K562 (cell line): Measurements from ENCODE around the gene PTPRM.

Experiments used
- CTCF ChIP-seq, 3 experiments: IDR thresholded peaks in 2 of 3; conservative IDR thresholded peaks in 1 of 3; 2 replicates each; pipeline ENCODE4 v1.5.1; 2011 to 2012; ENCODE audit warnings: low read length in 3 of 3, mild to moderate bottlenecking in 3 of 3, control low read depth in 2 of 3, improper control_type of control experiment in 1 of 3, inconsistent platforms in 1 of 3, low read depth in 1 of 3, mixed read lengths in 1 of 3, moderate library complexity in 1 of 3; ENCODE audit not compliant: insufficient read depth in 2 of 3
- E2F4 ChIP-seq: sonication (generic); formaldehyde crosslinking; IDR thresholded peaks from 2 replicates; pipeline ENCODE4 v1.8.0; 2022; ENCODE audit warnings: mild to moderate bottlenecking, low read depth, missing genetic modification reagents
- EP300 ChIP-seq: IDR thresholded peaks from 2 replicates; pipeline ENCODE4 v1.6.1; 2012; ENCODE audit warnings: low read length, improper control_type of control experiment
- ERF ChIP-seq: fragments of 450-650 bp; formaldehyde crosslinking; IDR thresholded peaks from 2 replicates; pipeline ENCODE4 v1.4.0; 2020; ENCODE audit warnings: mild to moderate bottlenecking, mixed read lengths
- EZH2 ChIP-seq: IDR thresholded peaks from 2 replicates; pipeline ENCODE4 v1.6.1; 2012; ENCODE audit warnings: low read depth, mild to moderate bottlenecking, inconsistent platforms, low read length, borderline replicate concordance
- FOSL1 ChIP-seq: fragments of 200-800 bp; sonication (Bioruptor generic); conservative IDR thresholded peaks from 2 replicates; pipeline ENCODE4 v1.6.1; 2016; ENCODE audit warnings: missing genetic modification characterization, missing compliant biosample characterization
- HLTF ChIP-seq: fragments of 450-650 bp; IDR thresholded peaks from 2 replicates; pipeline ENCODE4 v1.6.1; 2016
- PATZ1 ChIP-seq: fragments of 250-450 bp; sonication (Bioruptor Pico); IDR thresholded peaks from 2 replicates; pipeline ENCODE4 v1.5.0; 2020; ENCODE audit warnings: mild to moderate bottlenecking, borderline replicate concordance
- RBFOX2 ChIP-seq: fragments of 200-400 bp; formaldehyde crosslinking; IDR thresholded peaks from 2 replicates; pipeline ENCODE4 v1.6.1; 2017; ENCODE audit warnings: low read depth, mild to moderate bottlenecking, low read length, moderate library complexity
- SREBF2 ChIP-seq: sonication (generic); formaldehyde crosslinking; IDR thresholded peaks from 2 replicates; pipeline ENCODE4 v1.4.0; 2020; ENCODE audit warnings: mild to moderate bottlenecking, missing genetic modification reagents
- USF1 ChIP-seq: sonication (generic); formaldehyde crosslinking; IDR thresholded peaks from 2 replicates; pipeline ENCODE4 v1.9.0; 2022; ENCODE audit warnings: mild to moderate bottlenecking, missing genetic modification reagents
- ZBTB7A ChIP-seq: IDR thresholded peaks from 2 replicates; pipeline ENCODE4 v1.6.1; 2011; ENCODE audit warnings: low read depth, mild to moderate bottlenecking, low read length, moderate library complexity, borderline replicate concordance; ENCODE audit not compliant: control insufficient read depth

DNA sequence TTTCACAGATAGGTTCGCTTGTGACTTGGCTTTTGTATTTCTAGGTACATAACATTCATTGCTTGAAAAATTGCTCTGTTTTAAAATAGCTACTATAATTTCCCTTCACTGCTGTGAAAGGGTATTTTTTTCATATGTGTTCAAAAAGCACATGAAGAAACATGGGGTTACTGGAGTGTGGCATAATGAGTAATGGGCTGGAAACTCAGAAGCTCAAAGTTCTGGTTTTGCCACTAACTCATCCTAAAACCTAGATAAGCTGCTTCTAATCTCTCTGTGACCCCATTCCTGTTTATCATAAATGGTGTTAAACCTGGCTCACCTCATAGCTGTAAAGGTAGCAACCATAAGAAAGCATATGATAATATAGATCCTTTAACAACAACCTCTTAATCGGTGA, 319.3 kb downstream of the PTPRM start:
- TF ChIP-seq PATZ1 (CRISPR knock-in tag), result no peak
- TF ChIP-seq E2F4 (CRISPR knock-in tag), result no peak
- no peak for TF ChIP-seq FOSL1 (tag)
- no peak for TF ChIP-seq RBFOX2
- TF ChIP-seq CTCF (IDR thresholded peaks at IDR 0.05 in 2 of 3, conservative IDR thresholded peaks at IDR 0.05 in 1 of 3; ENCODE audit: insufficient read depth in 2 of 3, low read depth in 1 of 3, low read length in 3 of 3), result no peak
- TF ChIP-seq HLTF, result no peak
- no peak for TF ChIP-seq USF1
- no peak for TF ChIP-seq ERF (CRISPR knock-in tag)
- TF ChIP-seq EZH2, result no peak
- no peak for TF ChIP-seq ZBTB7A
- no peak for TF ChIP-seq SREBF2 (CRISPR knock-in tag)
- TF ChIP-seq EP300, result no peak
